A549 (cell line): ENCODE measurements around the gene GSTM2. TPM values are rescaled to one million over a fixed set of nuclear protein-coding genes. Genes with fewer than 3 reads are reported as not detected.

Experiments used
- ATAC-seq, 2 experiments: fragments of 200-7000 bp in 1 of 2; fragments of >200 bp in 1 of 2; cut with Nextera tagmentation in 1 of 2; cut with Tn5 transposase in 1 of 2; 3 replicates each; pipeline versions ENCODE4 v1.8.0 to v1.9.1; 2018 to 2020; ENCODE audit warnings: mild to moderate bottlenecking in 1 of 2, moderate library complexity in 1 of 2
- CTCF ChIA-PET: fragments of 300-600 bp; sonication (Branson Sonifier 250); formaldehyde crosslinking; extraction: SDS; loops from one replicate; lab custom pipeline; 2021; ENCODE audit warnings: antibody characterized with exemption, inconsistent platforms; lab: Yijun Ruan, JAX
- POLR2A ChIA-PET: fragments of 350-600 bp; formaldehyde crosslinking; extraction: SDS; loops from one replicate; lab custom pipeline; 2021; ENCODE audit warnings: antibody characterized with exemption, inconsistent platforms; lab: Yijun Ruan, JAX
- DNase-seq, 2 experiments: peaks; one replicate each; pipeline versions ENCODE4 v3.0.0 to v3.0.0-alpha.2; 2011 to 2016; ENCODE audit warnings: low read depth in 1 of 2, low spot score in 1 of 2
- FAIRE-seq: peaks from 2 replicates; lab custom pipeline; 2011; peaks lifted over from hg19 to GRCh38; lab: Jason Lieb, UNC
- H3K27ac ChIP-seq, 2 experiments: fragments of >200 bp; sonication (Bioruptor Twin); formaldehyde crosslinking; 3 replicates each; pipeline ENCODE4 v1.5.1; 2016 to 2017
- H3K4me1 ChIP-seq: fragments of >200 bp; sonication (Bioruptor Twin); formaldehyde crosslinking; 3 replicates; pipeline ENCODE4 v1.6.1; 2016
- H3K4me2 ChIP-seq: fragments of >200 bp; sonication (Bioruptor Twin); formaldehyde crosslinking; 3 replicates; pipeline ENCODE4 v1.6.1; 2016
- H3K4me3 ChIP-seq: fragments of >200 bp; sonication (Bioruptor Twin); formaldehyde crosslinking; 3 replicates; pipeline ENCODE4 v1.5.1; 2016
- H3K9me3 ChIP-seq: fragments of >200 bp; sonication (Bioruptor Twin); formaldehyde crosslinking; 3 replicates; pipeline ENCODE4 v1.6.1; 2016
- BHLHE40 ChIP-seq: IDR thresholded peaks from 2 replicates; pipeline ENCODE4 v1.6.1; 2012; ENCODE audit warnings: low read depth, low read length, inconsistent platforms
- CHD2 ChIP-seq: fragments of 150-350 bp; IDR thresholded peaks from 2 replicates; pipeline ENCODE4 v1.6.1; 2014; ENCODE audit warnings: low read length; ENCODE audit not compliant: partially characterized antibody
- EHF ChIP-seq: fragments of 250-450 bp; sonication (Bioruptor Pico); IDR thresholded peaks from 2 replicates; pipeline ENCODE4 v1.5.0; 2020; ENCODE audit warnings: mild to moderate bottlenecking
- EP300 ChIP-seq, 2 experiments: fragments of >200 bp; sonication (Bioruptor Twin); formaldehyde crosslinking; IDR thresholded peaks; 2 replicates in 1 of 2; 3 replicates in 1 of 2; pipeline ENCODE4 v1.6.1; 2016 to 2017
- ESRRA ChIP-seq: fragments of 150-350 bp; IDR thresholded peaks from 2 replicates; pipeline ENCODE4 v1.6.1; 2014; ENCODE audit warnings: mild to moderate bottlenecking, low read length, borderline replicate concordance
- GATA3 ChIP-seq: IDR thresholded peaks from 2 replicates; pipeline ENCODE4 v1.6.1; 2012; ENCODE audit warnings: borderline replicate concordance
- HOXA7 ChIP-seq: fragments of 250-450 bp; sonication (Bioruptor Pico); IDR thresholded peaks from 2 replicates; pipeline ENCODE4 v1.5.0; 2020; ENCODE audit warnings: mild to moderate bottlenecking, moderate library complexity
- HOXB13 ChIP-seq: fragments of 250-450 bp; sonication (Bioruptor Pico); IDR thresholded peaks from 2 replicates; pipeline ENCODE4 v1.5.0; 2020; ENCODE audit warnings: low read depth, mild to moderate bottlenecking, moderate library complexity
- KDM1A ChIP-seq: fragments of 200-600 bp; sonication (generic); IDR thresholded peaks from 2 replicates; pipeline ENCODE4 v1.6.1; 2016; ENCODE audit warnings: low read depth, mild to moderate bottlenecking
- KDM5A ChIP-seq: fragments of 200-600 bp; sonication (generic); IDR thresholded peaks from 2 replicates; pipeline ENCODE4 v1.6.1; 2016; ENCODE audit warnings: antibody characterized with exemption, mild to moderate bottlenecking
- MAZ ChIP-seq: fragments of 150-350 bp; IDR thresholded peaks from 2 replicates; pipeline ENCODE4 v1.6.1; 2014; ENCODE audit warnings: antibody characterized with exemption, low read depth, low read length, borderline replicate concordance
- RAD21 ChIP-seq, 2 experiments: fragments of >200 bp in 1 of 2; sonication (Bioruptor Twin) in 1 of 2; formaldehyde crosslinking in 1 of 2; IDR thresholded peaks in 1 of 2; conservative IDR thresholded peaks in 1 of 2; 2 replicates in 1 of 2; 3 replicates in 1 of 2; pipeline ENCODE4 v1.6.1; 2012 to 2018; ENCODE audit warnings: inconsistent platforms in 1 of 2
- RARB ChIP-seq: fragments of 250-450 bp; sonication (Bioruptor Pico); IDR thresholded peaks from 2 replicates; pipeline ENCODE4 v1.8.0; 2021; ENCODE audit warnings: mild to moderate bottlenecking, moderate library complexity
- RCOR1 ChIP-seq: fragments of 150-350 bp; IDR thresholded peaks from 2 replicates; pipeline ENCODE4 v1.6.1; 2014; ENCODE audit warnings: antibody characterized with exemption, low read length, low read depth
- RFX5 ChIP-seq: fragments of 450-650 bp; IDR thresholded peaks from 2 replicates; pipeline ENCODE4 v1.7.1; 2014; ENCODE audit warnings: antibody characterized with exemption, mild to moderate bottlenecking, moderate library complexity
- ZC3H11A ChIP-seq: fragments of 450-650 bp; IDR thresholded peaks from 2 replicates; pipeline ENCODE4 v1.6.1; 2014; ENCODE audit warnings: antibody characterized with exemption, mild to moderate bottlenecking
- ZFP36 ChIP-seq: fragments of 450-650 bp; IDR thresholded peaks from 2 replicates; pipeline ENCODE4 v1.6.1; 2014; ENCODE audit warnings: borderline replicate concordance; ENCODE audit not compliant: partially characterized antibody
- WGBS: methylation state at CpG from one replicate; pipeline ENCODE4 v1.1.6; 2017; ENCODE audit errors: missing lambda C conversion rate; 5-methylcytosine and 5-hydroxymethylcytosine counted together
- polyA plus RNA-seq, 4 experiments: library from polyadenylated mRNA; depleted of rRNA in 3 of 4; stranded (reverse); fragments of >200 nt; fragmentation: RNase III in 1 of 4; extraction: RNeasy Plus Mini Kit Qiagen cat#74134 plus additional on column Dnase treatment in 1 of 4; gene quantifications; 2 replicates in 3 of 4; 3 replicates in 1 of 4; pipeline ENCODE4 v1.2.3, GENCODE V29; 2011 to 2017
- TF ChIP-seq, protein P1 (sequence below): fragments of 450-650 bp; IDR thresholded peaks from 2 replicates; pipeline ENCODE4 v1.6.1; 2014; ENCODE audit warnings: antibody characterized with exemption
- TF ChIP-seq, protein P2 (sequence below): fragments of 250-450 bp; sonication (Bioruptor Pico); IDR thresholded peaks from 2 replicates; pipeline ENCODE4 v1.5.0; 2021; ENCODE audit warnings: mild to moderate bottlenecking, moderate library complexity, borderline replicate concordance
- TF ChIP-seq, protein P3 (sequence below): fragments of 150-350 bp; IDR thresholded peaks from 2 replicates; pipeline ENCODE4 v1.6.1; 2014; ENCODE audit warnings: low read depth, mild to moderate bottlenecking, low read length
- TF ChIP-seq, protein P4 (sequence below): IDR thresholded peaks from 2 replicates; pipeline ENCODE4 v1.6.1; 2012; ENCODE audit warnings: low read depth, borderline replicate concordance
- TF ChIP-seq, protein P5 (sequence below): fragments of >200 bp; sonication (Bioruptor Twin); formaldehyde crosslinking; IDR thresholded peaks from 2 replicates; pipeline ENCODE4 v1.6.1; 2016

Gene GSTM2
- polyA plus RNA-seq, 2 of the 4 experiments (the other 2 are of a cell fraction) = 4.8 to 6.5 TPM

DNA sequence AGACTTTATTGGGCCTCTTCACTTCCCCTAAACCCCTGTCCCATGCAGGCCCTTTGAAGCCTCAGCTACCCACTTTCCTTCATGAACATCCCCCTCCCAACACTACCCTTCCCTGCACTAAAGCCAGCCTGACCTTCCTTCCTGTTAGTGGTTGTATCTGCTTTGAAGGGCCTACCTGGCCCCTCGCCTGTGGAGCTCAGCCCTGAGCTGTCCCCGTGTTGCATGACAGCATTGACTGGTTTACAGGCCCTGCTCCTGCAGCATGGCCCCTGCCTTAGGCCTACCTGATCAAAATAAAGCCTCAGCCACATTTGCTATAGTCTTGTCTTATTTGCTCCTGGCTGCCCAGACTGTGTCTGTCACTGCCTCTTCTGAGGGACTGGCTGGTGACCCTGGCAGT is 6.5 kb upstream of the GSTM2 start (continued):
- TF ChIP-seq, protein P1, sequence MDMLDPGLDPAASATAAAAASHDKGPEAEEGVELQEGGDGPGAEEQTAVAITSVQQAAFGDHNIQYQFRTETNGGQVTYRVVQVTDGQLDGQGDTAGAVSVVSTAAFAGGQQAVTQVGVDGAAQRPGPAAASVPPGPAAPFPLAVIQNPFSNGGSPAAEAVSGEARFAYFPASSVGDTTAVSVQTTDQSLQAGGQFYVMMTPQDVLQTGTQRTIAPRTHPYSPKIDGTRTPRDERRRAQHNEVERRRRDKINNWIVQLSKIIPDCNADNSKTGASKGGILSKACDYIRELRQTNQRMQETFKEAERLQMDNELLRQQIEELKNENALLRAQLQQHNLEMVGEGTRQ = no peak
- TF ChIP-seq EP300 (IDR thresholded peaks at IDR 0.05) = no peak
- TF ChIP-seq, protein P2, sequence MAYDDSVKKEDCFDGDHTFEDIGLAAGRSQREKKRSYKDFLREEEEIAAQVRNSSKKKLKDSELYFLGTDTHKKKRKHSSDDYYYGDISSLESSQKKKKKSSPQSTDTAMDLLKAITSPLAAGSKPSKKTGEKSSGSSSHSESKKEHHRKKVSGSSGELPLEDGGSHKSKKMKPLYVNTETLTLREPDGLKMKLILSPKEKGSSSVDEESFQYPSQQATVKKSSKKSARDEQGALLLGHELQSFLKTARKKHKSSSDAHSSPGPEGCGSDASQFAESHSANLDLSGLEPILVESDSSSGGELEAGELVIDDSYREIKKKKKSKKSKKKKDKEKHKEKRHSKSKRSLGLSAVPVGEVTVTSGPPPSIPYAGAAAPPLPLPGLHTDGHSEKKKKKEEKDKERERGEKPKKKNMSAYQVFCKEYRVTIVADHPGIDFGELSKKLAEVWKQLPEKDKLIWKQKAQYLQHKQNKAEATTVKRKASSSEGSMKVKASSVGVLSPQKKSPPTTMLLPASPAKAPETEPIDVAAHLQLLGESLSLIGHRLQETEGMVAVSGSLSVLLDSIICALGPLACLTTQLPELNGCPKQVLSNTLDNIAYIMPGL = no peak
- no peak for TF ChIP-seq ZC3H11A

DNA sequence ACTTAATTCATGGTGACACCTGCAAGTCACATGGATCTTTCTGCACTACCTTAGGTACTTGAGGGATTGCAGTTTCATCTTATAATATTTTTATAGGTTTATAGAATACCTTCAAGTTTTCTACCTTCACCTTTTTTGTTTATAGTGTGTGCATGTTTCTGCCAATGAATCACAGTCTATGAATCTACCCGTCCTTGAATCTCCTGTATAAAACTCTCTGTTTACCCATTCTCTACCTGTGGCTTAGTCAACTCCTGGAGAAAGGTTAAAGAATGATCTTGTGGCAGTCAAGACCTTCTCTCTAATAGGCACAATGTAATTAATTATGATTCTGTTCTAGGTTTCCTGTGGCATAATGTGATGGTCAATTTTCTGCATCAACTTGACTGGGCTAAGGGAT is 3.2 kb upstream of the GSTM2 start:
- DNase-seq (no peak), FAIRE-seq (no peak), ATAC-seq (no peak)
- WGBS = 76% methylated on average over 1 of the region's 1 CpG
- Histone ChIP-seq H3K9me3 (no peaks in the 10 kb centered on the region), H3K4me3 (no peak overlapping the region), H3K27ac (no peak overlapping the region), H3K4me2 (no peak overlapping the region), H3K4me1 (peaks cover 4% of the 10 kb centered on the region; the same call in 1 of the 3 replicates)
- POLR2A ChIA-PET = no interaction called here
- CTCF ChIA-PET = no interaction called here
- TF ChIP-seq, protein P3, sequence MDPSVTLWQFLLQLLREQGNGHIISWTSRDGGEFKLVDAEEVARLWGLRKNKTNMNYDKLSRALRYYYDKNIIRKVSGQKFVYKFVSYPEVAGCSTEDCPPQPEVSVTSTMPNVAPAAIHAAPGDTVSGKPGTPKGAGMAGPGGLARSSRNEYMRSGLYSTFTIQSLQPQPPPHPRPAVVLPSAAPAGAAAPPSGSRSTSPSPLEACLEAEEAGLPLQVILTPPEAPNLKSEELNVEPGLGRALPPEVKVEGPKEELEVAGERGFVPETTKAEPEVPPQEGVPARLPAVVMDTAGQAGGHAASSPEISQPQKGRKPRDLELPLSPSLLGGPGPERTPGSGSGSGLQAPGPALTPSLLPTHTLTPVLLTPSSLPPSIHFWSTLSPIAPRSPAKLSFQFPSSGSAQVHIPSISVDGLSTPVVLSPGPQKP = no peak
- TF ChIP-seq HOXB13 (CRISPR knock-in tag) = no peak
- no peak for TF ChIP-seq RCOR1
- TF ChIP-seq BHLHE40 = no peak
- TF ChIP-seq RARB = no peak
- no peak for TF ChIP-seq HOXA7 (CRISPR knock-in tag)
- no peak for TF ChIP-seq RAD21 (conservative IDR thresholded peaks at IDR 0.05 in 1 of 2, IDR thresholded peaks at IDR 0.05 in 1 of 2)
- no peak for TF ChIP-seq ESRRA
- no peak for TF ChIP-seq ZFP36
- no peak for TF ChIP-seq KDM1A
- TF ChIP-seq CHD2 = no peak
- TF ChIP-seq MAZ = no peak
- TF ChIP-seq ZC3H11A = no peak
- TF ChIP-seq, protein P4, sequence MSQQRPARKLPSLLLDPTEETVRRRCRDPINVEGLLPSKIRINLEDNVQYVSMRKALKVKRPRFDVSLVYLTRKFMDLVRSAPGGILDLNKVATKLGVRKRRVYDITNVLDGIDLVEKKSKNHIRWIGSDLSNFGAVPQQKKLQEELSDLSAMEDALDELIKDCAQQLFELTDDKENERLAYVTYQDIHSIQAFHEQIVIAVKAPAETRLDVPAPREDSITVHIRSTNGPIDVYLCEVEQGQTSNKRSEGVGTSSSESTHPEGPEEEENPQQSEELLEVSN = no peak
- TF ChIP-seq RFX5 = no peak
- TF ChIP-seq KDM5A = no peak
- TF ChIP-seq, protein P5, sequence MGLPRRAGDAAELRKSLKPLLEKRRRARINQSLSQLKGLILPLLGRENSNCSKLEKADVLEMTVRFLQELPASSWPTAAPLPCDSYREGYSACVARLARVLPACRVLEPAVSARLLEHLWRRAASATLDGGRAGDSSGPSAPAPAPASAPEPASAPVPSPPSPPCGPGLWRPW = no peak
- TF ChIP-seq EHF (CRISPR knock-in tag) = no peak
- no peak for TF ChIP-seq GATA3
